Measurements from ENCODE around the gene NIT1. TPM values are rescaled to one million over a fixed set of nuclear protein-coding genes. Genes with fewer than 3 reads are reported as not detected.
A peak's percentile ranks its signal among the peaks of the same experiment; 100 is the strongest.

Gene NIT1
- total and polyA plus RNA-seq, 10 of the 15 experiments (the other 5 are each of a cell fraction or from before 2014, with no cell fraction given), result 19.2 to 54.4 (median 28.3) TPM

DNA sequence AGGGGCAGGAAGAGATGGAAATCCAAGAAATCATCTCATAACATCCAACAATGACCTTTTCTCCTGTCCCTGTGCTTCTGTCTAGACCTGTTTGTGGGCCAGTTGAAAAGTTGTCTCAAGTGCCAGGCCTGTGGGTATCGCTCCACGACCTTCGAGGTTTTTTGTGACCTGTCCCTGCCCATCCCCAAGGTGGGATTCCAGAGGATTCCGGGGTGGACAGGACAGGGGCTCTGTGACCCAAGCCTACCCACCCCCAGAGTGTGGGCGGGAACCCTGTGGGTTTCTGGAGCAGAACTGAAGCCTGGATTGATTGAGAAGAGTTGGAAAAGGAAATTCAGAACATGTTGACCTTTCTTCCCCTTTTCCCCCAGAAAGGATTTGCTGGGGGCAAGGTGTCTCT lies 45.9 kb downstream of the NIT1 start:
- Histone ChIP-seq H3K4me2 (ENCODE audit: control insufficient read depth, insufficient read depth) (no peak overlapping the region), H2AFZ (ENCODE audit: control insufficient read depth, low read depth, low read length) (no peak overlapping the region), H3K9ac (ENCODE audit: control insufficient read depth, insufficient read depth, low read length) (no peak overlapping the region), H3K4me1 (ENCODE audit: control insufficient read depth, insufficient read depth, low read length) (peaks cover 16% of the 10 kb centered on the region), H4K20me1 (ENCODE audit: control insufficient read depth, insufficient read depth) (no peaks in the 10 kb centered on the region), H3K4me3 (no peak overlapping the region), H3K27ac (ENCODE audit: control insufficient read depth, insufficient read depth) (no peak overlapping the region), H3K79me2 (ENCODE audit: control insufficient read depth, insufficient read depth, low read length) (peaks cover 8% of the 10 kb centered on the region), H3K27me3 (replicated peaks in 1 of 2; ENCODE audit: control insufficient read depth in 2 of 2, insufficient read depth in 2 of 2, low read length in 1 of 2) (no peaks in the 10 kb centered on the region), H3K36me3 (ENCODE audit: control insufficient read depth in 2 of 2, insufficient read depth in 2 of 2, low read length in 1 of 2) (peaks cover 0 to 10% of the 10 kb centered on the region in 2 experiments; a peak in 2 of 4 replicates), H3K9me3 (replicated peaks; ENCODE audit: control insufficient read depth, insufficient read depth, low read length) (no peaks in the 10 kb centered on the region)
- FAIRE-seq (no peak), ATAC-seq (no peak), DNase-seq (ENCODE audit: low read depth, low spot score) (no peak)
- RAD21 ChIA-PET (ENCODE audit: unreplicated experiment), result interaction anchor here (4.8 kb wide), 1 partner anchor 219 kb away, joined by 34 read pairs; no protein-coding TSS in a partner anchor
- no TSS peak for BruUV-seq (replicated peaks)
- POLR2A ChIA-PET, result no interaction called here
- TF ChIP-seq TBL1XR1 (IDR thresholded peaks at IDR 0.05; ENCODE audit: low read depth, low read length), result no peak
- in situ Hi-C loops (cut with MboI) (no loop called here), intact Hi-C loops (cut with micrococcal nuclease; ENCODE audit: unreplicated experiment) (no loop called here)
- CTCF ChIA-PET, result interaction anchor here (2.7 to 5.0 kb wide), 3 partner anchors 10 to 18 kb away, joined by 38 to 60 read pairs (median 44); partner anchors contain the start of genes B4GALT3 and UFC1
- 93% methylated on average over 5 of the region's 5 CpGs for WGBS (ENCODE audit: insufficient coverage, insufficient replicate concordance, low lambda C conversion rate, missing lambda C conversion rate)
- SMC1A ChIA-PET (ENCODE audit: uncharacterized antibody, unreplicated experiment), result interaction anchor here (2.4 kb wide), 1 partner anchor 117 kb away, joined by 8 read pairs; the partner anchor contains the start of gene USF1

DNA sequence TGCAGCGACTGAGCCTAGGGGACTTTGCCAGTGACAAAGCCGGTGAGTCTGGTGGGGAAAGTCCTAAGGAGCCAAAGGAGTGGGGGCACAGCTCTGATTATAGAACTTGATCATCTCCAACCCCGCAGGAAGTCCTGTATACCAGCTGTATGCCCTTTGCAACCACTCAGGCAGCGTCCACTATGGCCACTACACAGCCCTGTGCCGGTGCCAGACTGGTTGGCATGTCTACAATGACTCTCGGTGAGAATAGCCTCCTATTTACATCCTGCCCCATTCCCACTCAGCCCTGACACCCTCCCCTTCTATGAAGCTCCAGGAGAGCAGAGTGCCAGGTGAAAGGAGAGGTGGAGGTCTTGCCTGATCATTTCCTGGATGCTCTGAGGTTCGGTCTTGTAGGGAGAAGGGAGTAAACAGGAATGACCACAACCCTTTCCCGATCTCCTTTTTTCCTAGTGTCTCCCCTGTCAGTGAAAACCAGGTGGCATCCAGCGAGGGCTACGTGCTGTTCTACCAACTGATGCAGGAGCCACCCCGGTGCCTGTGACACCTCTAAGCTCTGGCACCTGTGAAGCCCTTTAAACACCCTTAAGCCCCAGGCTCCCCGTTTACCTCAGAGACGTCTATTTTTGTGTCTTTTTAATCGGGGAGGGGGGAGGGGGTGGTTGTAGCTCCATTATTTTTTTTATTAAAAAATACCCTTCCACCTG lies 47.2 kb downstream of the NIT1 start:
- H3K79me2 ChIP-seq (ENCODE audit: control insufficient read depth, insufficient read depth, low read length), result peaks cover 3% of the 10 kb centered on the region
- RAD21 ChIA-PET (ENCODE audit: unreplicated experiment), result interaction anchor here (0.6 to 4.8 kb wide), 15 partner anchors 11 to 218 kb away, joined by 3 to 34 read pairs (median 6); partner anchors contain the start of genes ARHGAP30, B4GALT3, DEDD and NDUFS2
- FAIRE-seq (no peak), ATAC-seq (no peak), DNase-seq (ENCODE audit: low read depth, low spot score) (no peak)
- H3K4me2 ChIP-seq (ENCODE audit: control insufficient read depth, insufficient read depth), result peak overlapping the region; percentile 99
- H3K27me3 ChIP-seq (replicated peaks in 1 of 2; ENCODE audit: control insufficient read depth in 2 of 2, insufficient read depth in 2 of 2, low read length in 1 of 2), result no peaks in the 10 kb centered on the region
- 0 out of 2 replicates have a peak overlapping the region, but pooled peaks have one; percentile 54 for H3K27ac ChIP-seq (ENCODE audit: control insufficient read depth, insufficient read depth)
- 56% methylated on average over 14 of the region's 14 CpGs for WGBS (ENCODE audit: insufficient coverage, insufficient replicate concordance, low lambda C conversion rate, missing lambda C conversion rate)
- SMC1A ChIA-PET (ENCODE audit: uncharacterized antibody, unreplicated experiment), result interaction anchor here (0.7 to 3.5 kb wide), 18 partner anchors 10 to 217 kb away, joined by 3 to 18 read pairs (median 6); partner anchors contain the start of genes APOA2, B4GALT3, CFAP126 and NDUFS2
- H3K4me3 ChIP-seq, result peak overlapping the region; percentile 67
- H2AFZ ChIP-seq (ENCODE audit: control insufficient read depth, low read depth, low read length), result no peak overlapping the region
- H3K9me3 ChIP-seq (replicated peaks; ENCODE audit: control insufficient read depth, insufficient read depth, low read length), result no peaks in the 10 kb centered on the region
- in situ Hi-C loops (cut with MboI) (no loop called here), intact Hi-C loops (cut with micrococcal nuclease; ENCODE audit: unreplicated experiment) (no loop called here)
- H3K9ac ChIP-seq (ENCODE audit: control insufficient read depth, insufficient read depth, low read length), result peak overlapping the region; percentile 68
- no peaks in the 10 kb centered on the region for H4K20me1 ChIP-seq (ENCODE audit: control insufficient read depth, insufficient read depth)
- peaks cover 0 to 10% of the 10 kb centered on the region in 2 experiments; a peak in 2 of 4 replicates for H3K36me3 ChIP-seq (ENCODE audit: control insufficient read depth in 2 of 2, insufficient read depth in 2 of 2, low read length in 1 of 2)
- peaks cover 11% of the 10 kb centered on the region for H3K4me1 ChIP-seq (ENCODE audit: control insufficient read depth, insufficient read depth, low read length)
- POLR2A ChIA-PET, result interaction anchor here (0.5 to 2.9 kb wide), 13 partner anchors 10 to 596 kb away, joined by 3 to 17 read pairs (median 4); partner anchors contain the start of genes ARHGAP30 and TOMM40L
- CTCF ChIA-PET, result interaction anchor here (0.6 to 5.0 kb wide), 21 partner anchors 8 to 224 kb away, joined by 3 to 60 read pairs (median 11); partner anchors contain the start of genes B4GALT3, CFAP126, DEDD and KLHDC9
- no TSS peak for BruUV-seq (replicated peaks)
- TF ChIP-seq CBX5 (IDR thresholded peaks at IDR 0.05; ENCODE audit: low read depth), result no peak
- TF ChIP-seq BCL11A (IDR thresholded peaks at IDR 0.05; ENCODE audit: low read depth, low read length), result no peak
- no peak for TF ChIP-seq KLF5 (IDR thresholded peaks at IDR 0.05; ENCODE audit: partially characterized antibody)
- no peak for TF ChIP-seq YBX1 (IDR thresholded peaks at IDR 0.05)
- no peak for TF ChIP-seq NFXL1 (IDR thresholded peaks at IDR 0.05; ENCODE audit: borderline replicate concordance)
- no peak for TF ChIP-seq WRNIP1 (IDR thresholded peaks at IDR 0.05; ENCODE audit: borderline replicate concordance, low read depth, low read length)
- no peak for TF ChIP-seq SPI1 (IDR thresholded peaks at IDR 0.05; ENCODE audit: borderline replicate concordance, insufficient read depth, low read depth, low read length)
- TF ChIP-seq, protein P1, sequence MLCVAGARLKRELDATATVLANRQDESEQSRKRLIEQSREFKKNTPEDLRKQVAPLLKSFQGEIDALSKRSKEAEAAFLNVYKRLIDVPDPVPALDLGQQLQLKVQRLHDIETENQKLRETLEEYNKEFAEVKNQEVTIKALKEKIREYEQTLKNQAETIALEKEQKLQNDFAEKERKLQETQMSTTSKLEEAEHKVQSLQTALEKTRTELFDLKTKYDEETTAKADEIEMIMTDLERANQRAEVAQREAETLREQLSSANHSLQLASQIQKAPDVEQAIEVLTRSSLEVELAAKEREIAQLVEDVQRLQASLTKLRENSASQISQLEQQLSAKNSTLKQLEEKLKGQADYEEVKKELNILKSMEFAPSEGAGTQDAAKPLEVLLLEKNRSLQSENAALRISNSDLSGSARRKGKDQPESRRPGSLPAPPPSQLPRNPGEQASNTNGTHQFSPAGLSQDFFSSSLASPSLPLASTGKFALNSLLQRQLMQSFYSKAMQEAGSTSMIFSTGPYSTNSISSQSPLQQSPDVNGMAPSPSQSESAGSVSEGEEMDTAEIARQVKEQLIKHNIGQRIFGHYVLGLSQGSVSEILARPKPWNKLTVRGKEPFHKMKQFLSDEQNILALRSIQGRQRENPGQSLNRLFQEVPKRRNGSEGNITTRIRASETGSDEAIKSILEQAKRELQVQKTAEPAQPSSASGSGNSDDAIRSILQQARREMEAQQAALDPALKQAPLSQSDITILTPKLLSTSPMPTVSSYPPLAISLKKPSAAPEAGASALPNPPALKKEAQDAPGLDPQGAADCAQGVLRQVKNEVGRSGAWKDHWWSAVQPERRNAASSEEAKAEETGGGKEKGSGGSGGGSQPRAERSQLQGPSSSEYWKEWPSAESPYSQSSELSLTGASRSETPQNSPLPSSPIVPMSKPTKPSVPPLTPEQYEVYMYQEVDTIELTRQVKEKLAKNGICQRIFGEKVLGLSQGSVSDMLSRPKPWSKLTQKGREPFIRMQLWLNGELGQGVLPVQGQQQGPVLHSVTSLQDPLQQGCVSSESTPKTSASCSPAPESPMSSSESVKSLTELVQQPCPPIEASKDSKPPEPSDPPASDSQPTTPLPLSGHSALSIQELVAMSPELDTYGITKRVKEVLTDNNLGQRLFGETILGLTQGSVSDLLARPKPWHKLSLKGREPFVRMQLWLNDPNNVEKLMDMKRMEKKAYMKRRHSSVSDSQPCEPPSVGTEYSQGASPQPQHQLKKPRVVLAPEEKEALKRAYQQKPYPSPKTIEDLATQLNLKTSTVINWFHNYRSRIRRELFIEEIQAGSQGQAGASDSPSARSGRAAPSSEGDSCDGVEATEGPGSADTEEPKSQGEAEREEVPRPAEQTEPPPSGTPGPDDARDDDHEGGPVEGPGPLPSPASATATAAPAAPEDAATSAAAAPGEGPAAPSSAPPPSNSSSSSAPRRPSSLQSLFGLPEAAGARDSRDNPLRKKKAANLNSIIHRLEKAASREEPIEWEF (IDR thresholded peaks at IDR 0.05; ENCODE audit: insufficient replicate concordance, low read depth, low read length), result no peak
- no peak for TF ChIP-seq SMARCA5 (IDR thresholded peaks at IDR 0.05)
- no peak for TF ChIP-seq YY1 (IDR thresholded peaks at IDR 0.05; ENCODE audit: low read depth, low read length)

Measured in GM12878 (cell line).